T-helper 2 cell treated with Interferon-gamma antibody and Interleukin-4, amounts not matched to agents 5 μg/mL and 100 μg/mL, for 36 hours (primary cell): ENCODE results near the gene TF.

Experiments
- DNase-seq: peaks from one replicate; pipeline ENCODE4 v3.0.0; 2021; ENCODE audit warnings: low spot score
- H3K27ac Mint-ChIP-seq: one replicate; pipeline ENCODE4 v1.8.0; 2021; ENCODE audit warnings: mild to moderate bottlenecking, mixed read lengths
- H3K27me3 Mint-ChIP-seq: one replicate; pipeline ENCODE4 v1.8.0; 2021; ENCODE audit warnings: low read depth, mixed read lengths
- H3K36me3 Mint-ChIP-seq: one replicate; pipeline ENCODE4 v1.8.0; 2021; ENCODE audit warnings: low read depth, mixed read lengths
- H3K4me1 Mint-ChIP-seq: one replicate; pipeline ENCODE4 v1.8.0; 2021; ENCODE audit warnings: low read depth, mixed read lengths
- H3K4me3 Mint-ChIP-seq: one replicate; pipeline ENCODE4 v1.8.0; 2022; ENCODE audit warnings: mild to moderate bottlenecking, moderate library complexity, mixed read lengths
- H3K9me3 Mint-ChIP-seq: one replicate; pipeline ENCODE4 v1.8.0; 2021; ENCODE audit warnings: mixed read lengths

The TF gene

DNA sequence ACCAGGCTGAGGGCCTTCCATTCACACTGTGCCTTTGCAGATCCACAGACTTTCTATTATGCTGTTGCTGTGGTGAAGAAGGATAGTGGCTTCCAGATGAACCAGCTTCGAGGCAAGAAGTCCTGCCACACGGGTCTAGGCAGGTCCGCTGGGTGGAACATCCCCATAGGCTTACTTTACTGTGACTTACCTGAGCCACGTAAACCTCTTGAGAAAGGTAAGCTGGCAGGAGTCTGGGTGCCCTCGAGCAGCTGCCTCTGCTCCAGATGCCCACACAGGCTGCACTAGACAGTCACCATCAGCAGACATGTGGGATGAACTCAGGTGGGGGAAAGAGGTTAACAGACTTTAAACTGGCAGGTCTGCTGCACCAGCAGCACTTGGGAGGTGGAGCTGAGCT, 8.3 kb downstream of the TF start:
- Mint-ChIP-seq H3K27me3 (peaks cover 6% of the 10 kb centered on the region), H3K4me3 (no peak overlapping the region), H3K4me1 (no peaks in the 10 kb centered on the region), H3K27ac (no peak overlapping the region), H3K36me3 (no peaks in the 10 kb centered on the region), H3K9me3 (no peaks in the 10 kb centered on the region)
- no peak for DNase-seq

DNA sequence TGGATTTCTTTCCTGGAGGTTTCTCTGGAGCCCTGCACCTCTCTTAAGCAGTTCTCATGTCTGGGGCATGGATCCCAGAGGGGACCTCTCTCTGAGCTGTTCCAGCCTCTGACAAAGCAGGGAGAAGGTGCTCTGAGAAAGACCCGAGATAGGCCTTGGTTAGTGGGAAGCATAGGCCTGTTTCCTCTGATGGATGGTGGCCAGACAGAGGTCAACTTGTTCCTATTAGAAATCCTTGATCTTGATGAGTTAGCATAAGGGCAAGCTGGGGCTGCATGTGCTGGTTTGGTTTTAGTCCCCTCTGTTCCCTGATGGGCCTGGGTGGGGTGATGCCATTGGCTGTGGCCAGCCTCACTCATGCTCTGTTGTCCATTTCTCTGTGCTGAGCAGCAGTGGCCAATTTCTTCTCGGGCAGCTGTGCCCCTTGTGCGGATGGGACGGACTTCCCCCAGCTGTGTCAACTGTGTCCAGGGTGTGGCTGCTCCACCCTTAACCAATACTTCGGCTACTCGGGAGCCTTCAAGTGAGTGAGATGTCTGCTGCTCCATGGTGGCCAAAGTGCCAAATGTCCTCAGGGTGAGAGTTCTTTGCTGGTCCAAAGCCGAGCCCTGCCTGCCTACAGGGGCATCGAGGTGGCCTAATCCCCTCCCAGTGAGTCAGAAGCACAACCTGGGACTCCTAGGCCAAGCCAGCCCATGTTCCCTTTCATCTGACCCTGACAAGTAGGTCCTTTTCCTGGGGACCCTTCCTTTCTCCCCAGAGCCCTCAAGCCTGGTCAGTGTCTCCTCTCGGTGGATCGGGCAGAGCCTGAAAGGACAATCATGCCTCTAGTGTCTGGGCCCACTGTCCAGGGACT, 9.0 kb downstream of the TF start:
- Mint-ChIP-seq H3K27ac (no peak overlapping the region), H3K4me1 (no peaks in the 10 kb centered on the region), H3K27me3 (peaks cover 3% of the 10 kb centered on the region), H3K9me3 (no peaks in the 10 kb centered on the region), H3K4me3 (no peak overlapping the region), H3K36me3 (no peaks in the 10 kb centered on the region)
- no peak for DNase-seq

DNA sequence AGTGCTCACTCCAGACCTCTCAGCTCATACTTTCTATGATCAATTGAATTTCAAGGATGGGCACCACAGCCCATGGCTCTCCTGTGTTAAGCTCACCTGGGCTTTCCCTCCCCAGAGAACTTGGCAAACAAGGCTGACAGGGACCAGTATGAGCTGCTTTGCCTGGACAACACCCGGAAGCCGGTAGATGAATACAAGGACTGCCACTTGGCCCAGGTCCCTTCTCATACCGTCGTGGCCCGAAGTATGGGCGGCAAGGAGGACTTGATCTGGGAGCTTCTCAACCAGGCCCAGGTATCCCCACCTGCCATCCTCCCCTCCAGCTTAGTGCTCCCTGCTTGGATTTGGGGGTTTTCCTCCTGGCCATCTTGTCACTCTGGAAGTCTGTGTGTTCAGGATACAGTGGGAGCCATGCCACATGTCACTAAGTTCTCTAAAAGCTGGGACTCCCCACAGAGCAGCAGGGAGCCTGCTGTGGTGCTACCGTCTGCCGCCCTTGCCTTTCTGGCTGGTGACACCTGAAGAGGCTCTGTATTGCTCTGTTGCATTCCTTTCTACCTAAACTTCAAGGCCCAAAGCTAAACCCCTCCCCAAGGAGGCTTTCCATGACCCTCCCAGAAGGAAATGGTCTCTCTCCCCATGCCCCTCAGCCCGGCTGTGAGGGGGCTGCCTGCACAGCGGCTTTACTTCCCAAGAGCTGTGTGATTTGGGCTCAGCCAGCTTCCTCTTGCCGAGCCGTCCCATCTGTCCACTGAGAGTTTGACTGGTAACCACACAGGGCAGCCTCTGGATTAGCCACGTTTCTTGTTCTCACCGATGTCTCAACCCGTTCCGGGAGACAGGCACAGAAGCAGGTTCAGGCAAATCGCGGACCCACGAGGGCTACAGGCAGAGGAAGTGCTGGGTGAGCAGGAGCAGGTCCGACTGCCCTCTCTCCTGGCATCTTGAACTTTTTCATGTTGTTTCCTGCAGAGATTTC, 10.8 kb downstream of the TF start:
- DNase-seq, result no peak
- Mint-ChIP-seq H3K27me3 (peaks cover 3% of the 10 kb centered on the region), H3K27ac (no peak overlapping the region), H3K4me3 (no peak overlapping the region), H3K36me3 (no peaks in the 10 kb centered on the region), H3K9me3 (no peaks in the 10 kb centered on the region), H3K4me1 (no peaks in the 10 kb centered on the region)

DNA sequence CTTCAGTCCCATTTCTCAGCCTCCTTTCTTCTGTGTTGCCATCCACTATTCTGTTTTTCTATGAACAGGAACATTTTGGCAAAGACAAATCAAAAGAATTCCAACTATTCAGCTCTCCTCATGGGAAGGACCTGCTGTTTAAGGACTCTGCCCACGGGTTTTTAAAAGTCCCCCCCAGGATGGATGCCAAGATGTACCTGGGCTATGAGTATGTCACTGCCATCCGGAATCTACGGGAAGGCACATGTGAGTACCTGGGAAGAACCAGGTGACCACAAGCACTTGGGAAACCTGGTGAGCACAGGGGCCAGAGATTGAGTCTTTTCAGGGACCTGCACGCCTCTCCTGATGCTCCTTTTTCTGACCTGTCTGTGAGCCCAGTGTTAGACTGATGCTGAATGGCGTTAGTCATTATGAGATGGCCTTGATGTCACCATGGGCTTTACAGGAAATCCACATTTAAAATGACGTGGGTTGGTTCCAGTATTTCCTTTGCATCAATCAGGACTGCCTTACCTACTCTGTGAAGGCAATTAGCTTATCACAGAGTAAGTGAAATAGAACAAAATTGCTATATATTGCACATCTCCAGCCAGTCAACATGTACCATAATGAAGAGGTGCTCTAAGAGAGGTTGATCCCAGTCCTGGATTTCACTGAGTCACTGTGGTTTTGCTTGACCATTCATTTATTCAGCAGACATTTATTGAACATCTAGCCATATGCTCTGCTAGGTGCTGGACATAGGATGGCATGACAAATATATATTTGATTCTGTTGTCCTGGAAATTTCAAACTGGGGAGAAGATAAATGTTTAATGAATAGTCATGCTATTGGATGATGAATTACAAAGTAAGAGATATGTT, 11.7 kb downstream of the TF start:
- DNase-seq, result no peak
- no peak overlapping the region for H3K4me3 Mint-ChIP-seq
- H3K27me3 Mint-ChIP-seq, result peaks cover 5% of the 10 kb centered on the region
- no peaks in the 10 kb centered on the region for H3K36me3 Mint-ChIP-seq
- H3K27ac Mint-ChIP-seq, result no peak overlapping the region
- no peaks in the 10 kb centered on the region for H3K9me3 Mint-ChIP-seq
- no peaks in the 10 kb centered on the region for H3K4me1 Mint-ChIP-seq

DNA sequence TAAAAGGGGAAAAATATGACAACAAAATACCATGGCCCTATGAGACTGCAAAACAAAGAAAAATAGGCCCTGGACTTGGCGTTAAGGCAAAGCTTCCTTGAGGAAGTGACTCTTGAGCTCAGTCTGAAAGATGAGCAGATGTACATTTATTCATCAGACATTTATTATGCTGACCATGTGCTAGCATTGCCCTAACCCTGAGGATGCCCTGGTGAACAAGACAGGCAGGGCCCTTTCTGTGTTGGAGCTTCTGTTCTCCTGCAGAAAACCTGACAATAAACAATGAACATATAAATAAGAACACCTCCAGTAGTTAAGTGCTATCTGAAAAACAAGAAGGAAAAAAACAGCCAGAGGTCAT, 12.4 kb downstream of the TF start:
- no peaks in the 10 kb centered on the region for H3K4me1 Mint-ChIP-seq
- H3K36me3 Mint-ChIP-seq, result no peaks in the 10 kb centered on the region
- H3K9me3 Mint-ChIP-seq, result no peaks in the 10 kb centered on the region
- no peak overlapping the region for H3K4me3 Mint-ChIP-seq
- DNase-seq, result no peak
- H3K27ac Mint-ChIP-seq, result no peak overlapping the region
- peaks cover 6% of the 10 kb centered on the region for H3K27me3 Mint-ChIP-seq

DNA sequence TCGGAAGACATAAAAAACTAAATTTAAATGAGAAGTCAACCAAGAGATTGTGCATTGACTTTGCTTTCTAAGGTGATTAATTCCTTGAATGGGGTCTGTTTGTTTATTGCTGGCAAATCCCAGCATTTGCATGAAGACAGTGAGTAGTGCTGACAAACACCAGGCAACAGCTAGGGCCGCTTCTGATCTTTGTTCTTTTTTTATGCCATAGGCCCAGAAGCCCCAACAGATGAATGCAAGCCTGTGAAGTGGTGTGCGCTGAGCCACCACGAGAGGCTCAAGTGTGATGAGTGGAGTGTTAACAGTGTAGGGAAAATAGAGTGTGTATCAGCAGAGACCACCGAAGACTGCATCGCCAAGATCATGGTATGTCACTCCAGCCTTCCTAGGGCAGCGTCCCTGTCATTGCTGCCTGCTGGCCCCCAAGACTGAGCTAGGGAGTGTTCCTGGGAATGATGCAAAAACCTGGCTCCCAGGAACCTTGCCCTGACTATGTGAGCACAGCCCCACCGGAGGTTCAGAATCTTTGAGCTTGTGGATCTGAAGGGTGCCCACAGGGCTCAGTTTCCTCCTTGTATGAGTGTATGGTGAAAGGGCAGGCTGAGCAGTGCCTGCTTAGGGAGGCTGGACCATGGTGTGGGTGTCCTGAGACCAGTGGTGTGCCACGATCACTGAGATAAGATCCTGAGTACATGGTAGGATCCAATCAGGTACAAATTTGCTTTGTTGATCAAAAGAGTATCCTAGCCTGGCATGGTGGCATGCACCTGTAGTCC, 13.0 kb downstream of the TF start:
- H3K9me3 Mint-ChIP-seq, result no peaks in the 10 kb centered on the region
- peaks cover 6% of the 10 kb centered on the region for H3K27me3 Mint-ChIP-seq
- no peak overlapping the region for H3K27ac Mint-ChIP-seq
- H3K4me1 Mint-ChIP-seq, result no peaks in the 10 kb centered on the region
- H3K4me3 Mint-ChIP-seq, result no peak overlapping the region
- no peaks in the 10 kb centered on the region for H3K36me3 Mint-ChIP-seq
- DNase-seq, result no peak

DNA sequence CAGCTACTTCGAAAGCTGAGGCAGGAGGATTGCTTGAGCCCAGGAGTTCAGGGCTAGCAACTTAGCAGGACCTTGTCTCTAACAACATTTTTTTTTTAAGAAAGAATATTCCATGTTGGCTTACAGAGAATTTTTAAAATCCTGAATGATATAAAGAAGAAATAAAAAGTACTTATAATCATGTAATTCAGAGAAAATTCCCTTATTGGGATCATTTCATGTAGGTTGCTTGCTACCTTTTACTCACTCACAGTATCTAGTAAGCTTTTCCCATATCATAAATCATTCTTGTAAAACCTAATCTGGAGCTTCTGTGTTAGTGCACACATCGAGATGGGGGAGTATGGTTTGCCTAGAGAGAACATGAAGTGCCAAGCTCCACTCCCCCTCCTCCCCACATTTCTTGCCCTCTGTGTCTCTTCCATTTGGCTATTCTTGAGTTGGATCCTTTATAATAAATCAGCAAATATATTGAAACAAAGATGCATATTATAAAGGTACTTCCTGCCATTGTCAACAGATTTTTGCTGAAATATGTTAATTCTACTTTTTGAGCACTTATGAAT, 13.6 kb downstream of the TF start:
- H3K27ac Mint-ChIP-seq, result no peak overlapping the region

DNA sequence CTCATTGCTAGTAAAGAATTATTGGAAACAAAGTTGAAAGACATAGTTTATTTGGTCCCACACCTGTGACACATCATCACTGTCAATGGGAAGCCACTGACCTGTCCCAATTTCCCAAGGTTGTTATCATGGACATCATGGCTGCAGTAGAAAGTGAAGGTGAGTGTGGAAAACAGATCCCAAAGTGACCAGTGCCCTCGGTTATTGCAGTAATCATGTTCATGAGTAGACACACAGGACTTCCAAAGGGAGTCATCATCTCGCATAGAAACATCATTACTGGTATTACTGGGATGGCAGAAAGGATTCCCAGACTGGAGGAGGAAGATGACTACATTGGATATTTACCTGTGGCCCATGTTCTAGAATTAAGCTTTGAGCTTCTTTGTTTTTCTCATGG, 14.7 kb downstream of the TF start:
- Mint-ChIP-seq H3K4me1 (no peaks in the 10 kb centered on the region), H3K4me3 (no peak overlapping the region), H3K9me3 (no peaks in the 10 kb centered on the region)

More for the DNA sequence above, 13.6 kb downstream of the TF start:
- Mint-ChIP-seq H3K4me1 (no peaks in the 10 kb centered on the region), H3K27me3 (peaks cover 6% of the 10 kb centered on the region), H3K9me3 (no peaks in the 10 kb centered on the region), H3K4me3 (no peak overlapping the region), H3K36me3 (no peaks in the 10 kb centered on the region)
- DNase-seq, result no peak

DNA sequence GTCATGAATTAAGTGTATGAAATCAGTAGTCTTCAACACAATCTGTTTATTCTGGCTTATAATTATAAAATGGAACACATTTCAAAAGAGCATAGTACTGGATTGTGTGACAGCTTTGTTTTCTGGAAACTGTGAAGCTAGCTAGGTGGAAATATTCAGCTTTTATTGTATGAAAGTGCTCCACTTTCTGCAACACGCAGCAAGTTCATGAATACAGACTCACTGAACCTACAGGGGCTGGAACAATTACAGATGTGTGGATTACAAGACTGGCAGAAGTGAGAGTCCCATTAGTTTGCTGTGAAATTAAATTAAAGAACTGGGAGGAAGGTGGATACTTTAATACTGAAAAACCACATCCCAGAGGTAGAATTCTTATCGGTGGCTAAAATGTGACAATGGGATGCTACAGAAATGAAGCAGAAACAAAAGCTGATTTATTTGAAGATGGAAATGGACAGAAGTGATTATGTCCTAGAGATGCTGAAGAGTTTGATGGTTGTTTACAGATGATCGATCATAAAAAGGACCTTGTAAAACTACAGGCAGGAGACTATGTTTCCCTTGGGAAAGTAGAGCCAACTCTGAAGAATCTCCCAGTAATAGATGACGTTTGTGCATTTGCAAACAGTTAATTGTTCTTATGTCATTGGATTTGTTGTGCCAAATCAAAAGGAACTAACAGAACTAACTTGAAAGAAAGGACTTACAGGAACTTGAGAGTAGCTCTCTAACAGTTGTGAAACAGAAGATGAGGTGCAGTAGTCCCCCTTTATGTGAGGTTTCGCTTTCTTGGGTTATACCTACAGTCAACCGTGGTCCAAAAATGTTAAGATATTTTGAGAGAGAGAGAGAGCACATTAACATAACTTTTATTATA, 15.7 kb downstream of the TF start:
- no peaks in the 10 kb centered on the region for H3K36me3 Mint-ChIP-seq
- H3K27me3 Mint-ChIP-seq, result peaks cover 7% of the 10 kb centered on the region
- no peak overlapping the region for H3K4me3 Mint-ChIP-seq

More for the DNA sequence above, 14.7 kb downstream of the TF start:
- H3K27ac Mint-ChIP-seq, result no peak overlapping the region
- DNase-seq, result no peak
- no peaks in the 10 kb centered on the region for H3K36me3 Mint-ChIP-seq
- H3K27me3 Mint-ChIP-seq, result peaks cover 7% of the 10 kb centered on the region

DNA sequence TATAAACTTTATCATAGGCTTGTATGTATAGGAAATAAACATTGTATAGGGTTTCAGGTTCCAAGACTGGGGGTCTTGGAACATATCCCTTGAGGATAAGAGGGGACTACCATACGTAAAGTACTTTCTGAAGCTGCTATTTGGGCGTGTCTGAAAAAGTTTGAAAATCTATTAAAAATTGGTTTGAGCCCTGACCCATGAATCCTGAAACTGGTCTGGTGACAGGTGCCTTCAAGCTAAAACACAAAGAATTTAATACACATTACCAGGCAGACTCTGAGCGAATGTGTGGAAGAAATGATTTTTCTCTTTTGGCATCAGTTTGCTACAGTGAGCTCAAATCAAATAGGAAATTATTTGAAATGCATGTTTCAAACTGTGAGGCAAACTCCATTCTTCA, 16.3 kb downstream of the TF start:
- no peaks in the 10 kb centered on the region for H3K4me1 Mint-ChIP-seq
- H3K9me3 Mint-ChIP-seq, result no peaks in the 10 kb centered on the region
- DNase-seq, result no peak
- H3K27ac Mint-ChIP-seq, result no peak overlapping the region
- no peak overlapping the region for H3K4me3 Mint-ChIP-seq
- H3K36me3 Mint-ChIP-seq, result no peaks in the 10 kb centered on the region
- H3K27me3 Mint-ChIP-seq, result peaks cover 7% of the 10 kb centered on the region

More for the DNA sequence above, 15.7 kb downstream of the TF start:
- Mint-ChIP-seq H3K27ac (no peak overlapping the region), H3K4me1 (no peaks in the 10 kb centered on the region), H3K9me3 (no peaks in the 10 kb centered on the region)
- no peak for DNase-seq

DNA sequence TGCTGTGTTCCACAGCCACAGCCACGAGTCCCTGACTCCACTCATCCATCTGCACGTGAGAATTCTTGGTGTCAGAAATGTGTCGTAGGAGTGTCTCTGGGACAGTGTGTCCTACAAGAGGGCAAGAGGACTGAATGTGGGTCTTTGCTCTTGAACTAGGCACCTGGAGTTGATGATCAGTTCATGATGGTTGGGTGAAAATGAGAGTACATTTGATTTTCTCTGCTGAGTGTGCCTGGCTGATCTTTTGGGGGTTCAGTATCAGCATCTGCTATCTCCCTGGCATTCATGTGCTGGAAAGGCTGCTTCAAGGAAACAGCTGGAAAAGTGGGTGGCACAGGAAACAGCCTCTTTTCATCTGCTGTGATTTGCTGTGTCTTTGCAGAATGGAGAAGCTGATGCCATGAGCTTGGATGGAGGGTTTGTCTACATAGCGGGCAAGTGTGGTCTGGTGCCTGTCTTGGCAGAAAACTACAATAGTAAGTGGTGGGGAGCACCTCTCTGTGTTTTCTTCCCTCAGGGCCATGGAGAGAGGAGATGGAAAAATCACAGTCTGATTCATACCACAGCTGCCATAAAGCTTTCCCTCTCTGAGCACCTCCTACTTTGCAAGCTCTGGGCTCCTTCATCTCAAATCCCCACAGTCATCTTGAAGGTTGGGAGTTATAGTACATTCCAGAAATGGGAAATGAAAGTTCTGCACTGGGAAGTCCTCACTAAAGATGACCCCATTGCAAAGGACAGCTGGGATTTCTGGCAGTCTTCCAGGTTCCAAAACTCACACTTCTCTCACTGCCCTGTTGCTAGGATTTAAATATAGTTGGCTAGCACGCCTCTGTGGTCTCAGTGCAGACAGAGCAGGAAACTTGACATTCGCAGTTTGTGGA, 17.8 kb downstream of the TF start:
- DNase-seq, result no peak
- Mint-ChIP-seq H3K27ac (no peak overlapping the region), H3K27me3 (peaks cover 7% of the 10 kb centered on the region), H3K4me1 (no peaks in the 10 kb centered on the region), H3K36me3 (no peaks in the 10 kb centered on the region), H3K9me3 (no peaks in the 10 kb centered on the region), H3K4me3 (no peak overlapping the region)
